Thyroid gland (tissue), 4 donors: Measurements from ENCODE around the gene OR10A5.
"Not testable (repeated sequence)": the region's sequence is repeated elsewhere in the genome, so short reads cannot be mapped to it uniquely, and the experiment has no call there.

Experiments
- POLR2A ChIP-seq, 2 donors: fragments of 450-650 bp; IDR thresholded peaks; one replicate each; pipeline ENCODE4 v1.6.1; 2017; ENCODE audit warnings: antibody characterized with exemption in 2 of 2, mild to moderate bottlenecking in 2 of 2, moderate library complexity in 1 of 2
- TF ChIP-seq, protein P1 (sequence below), 6 experiments: fragments of 200-600 bp in 3 of 6; fragments of 450-650 bp in 3 of 6; sonication (generic) in 3 of 6; IDR thresholded peaks; one replicate each; pipeline ENCODE4 v1.5.1; 2016 to 2019; ENCODE audit warnings: antibody characterized with exemption in 6 of 6, mild to moderate bottlenecking in 2 of 6, inconsistent platforms in 1 of 6, moderate library complexity in 1 of 6

DNA sequence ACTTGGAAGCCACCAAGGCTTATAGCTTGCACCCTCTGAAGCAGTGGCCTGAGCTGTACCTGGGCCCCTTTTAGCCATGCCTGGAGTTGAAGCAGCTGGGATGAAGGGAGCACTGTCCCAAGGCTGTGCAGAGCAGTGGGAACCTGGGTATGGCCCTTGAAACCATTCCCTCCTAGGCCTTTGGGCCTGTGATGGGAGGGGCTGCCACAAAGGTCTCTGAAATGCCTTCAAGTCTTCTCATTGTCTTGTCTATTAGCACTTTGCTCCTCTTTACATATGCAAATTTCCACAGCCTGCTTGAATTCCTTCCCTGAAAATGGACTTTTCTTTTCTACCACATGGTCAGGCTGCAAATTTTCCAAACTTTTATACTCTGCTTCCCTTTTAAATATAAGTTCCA is 44.4 kb upstream of the OR10A5 start:
- TF ChIP-seq, protein P1, sequence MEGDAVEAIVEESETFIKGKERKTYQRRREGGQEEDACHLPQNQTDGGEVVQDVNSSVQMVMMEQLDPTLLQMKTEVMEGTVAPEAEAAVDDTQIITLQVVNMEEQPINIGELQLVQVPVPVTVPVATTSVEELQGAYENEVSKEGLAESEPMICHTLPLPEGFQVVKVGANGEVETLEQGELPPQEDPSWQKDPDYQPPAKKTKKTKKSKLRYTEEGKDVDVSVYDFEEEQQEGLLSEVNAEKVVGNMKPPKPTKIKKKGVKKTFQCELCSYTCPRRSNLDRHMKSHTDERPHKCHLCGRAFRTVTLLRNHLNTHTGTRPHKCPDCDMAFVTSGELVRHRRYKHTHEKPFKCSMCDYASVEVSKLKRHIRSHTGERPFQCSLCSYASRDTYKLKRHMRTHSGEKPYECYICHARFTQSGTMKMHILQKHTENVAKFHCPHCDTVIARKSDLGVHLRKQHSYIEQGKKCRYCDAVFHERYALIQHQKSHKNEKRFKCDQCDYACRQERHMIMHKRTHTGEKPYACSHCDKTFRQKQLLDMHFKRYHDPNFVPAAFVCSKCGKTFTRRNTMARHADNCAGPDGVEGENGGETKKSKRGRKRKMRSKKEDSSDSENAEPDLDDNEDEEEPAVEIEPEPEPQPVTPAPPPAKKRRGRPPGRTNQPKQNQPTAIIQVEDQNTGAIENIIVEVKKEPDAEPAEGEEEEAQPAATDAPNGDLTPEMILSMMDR (IDR thresholded peaks at IDR 0.05), result not testable (repeated sequence)
- TF ChIP-seq POLR2A (IDR thresholded peaks at IDR 0.05), result not testable (repeated sequence)
